NCI-H1092 treated with DMSO at 0.1 percent for 48 hours (cell line): ENCODE measurements around the gene KRTAP12-4.
A peak's percentile ranks its signal among the peaks of the same experiment; 100 is the strongest.
"Not testable (repeated sequence)": the region's sequence is repeated elsewhere in the genome, so short reads cannot be mapped to it uniquely, and the experiment has no call there.

ENCODE experiments used
- DNase-seq: peaks from one replicate; lab custom pipeline; 2025; lab: John Stamatoyannopoulos, UW

KRTAP12-4 gene

GRCh38 chr21:44630440-44630839 lies 24.0 kb downstream of the KRTAP12-4 start:
- DNase-seq, result no peak

DNA sequence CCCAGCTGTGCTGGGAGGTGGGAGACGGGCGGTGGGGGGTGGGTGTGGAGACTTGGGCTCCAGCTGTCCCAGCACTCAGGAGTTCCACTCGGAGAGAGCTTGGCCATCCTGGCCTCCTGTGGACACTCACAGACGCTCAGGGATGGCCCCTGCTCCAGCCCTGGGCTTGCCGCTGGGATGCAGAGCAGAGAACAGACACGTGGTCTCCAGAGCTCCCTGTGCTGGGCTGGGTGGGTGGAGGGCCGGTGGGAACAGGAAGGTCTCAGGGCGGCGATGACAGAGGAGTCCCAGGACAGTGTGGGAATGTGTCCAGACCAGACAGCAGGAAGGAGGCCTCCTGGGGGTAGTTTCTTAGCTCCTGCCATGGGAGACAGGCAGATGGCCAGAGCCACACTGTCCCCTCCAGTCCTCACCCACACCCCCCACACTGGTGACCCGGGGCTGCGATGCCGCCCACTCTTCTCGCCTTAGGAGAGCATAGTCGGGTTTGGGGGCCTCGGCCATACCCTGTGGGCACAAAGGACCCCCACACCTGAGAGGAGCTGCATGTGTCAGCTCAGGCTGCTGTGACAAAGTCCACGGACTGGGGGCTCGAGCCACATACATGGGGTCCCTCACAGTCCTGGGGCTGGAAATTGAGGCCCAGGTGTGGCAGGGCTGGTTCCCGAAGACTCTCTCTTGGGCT lies 25.6 kb downstream of the KRTAP12-4 start:
- DNase-seq, result no peak

GRCh38 chr21:44627831-44628233 lies 26.6 kb downstream of the KRTAP12-4 start:
- DNase-seq, result not testable (repeated sequence)

DNA sequence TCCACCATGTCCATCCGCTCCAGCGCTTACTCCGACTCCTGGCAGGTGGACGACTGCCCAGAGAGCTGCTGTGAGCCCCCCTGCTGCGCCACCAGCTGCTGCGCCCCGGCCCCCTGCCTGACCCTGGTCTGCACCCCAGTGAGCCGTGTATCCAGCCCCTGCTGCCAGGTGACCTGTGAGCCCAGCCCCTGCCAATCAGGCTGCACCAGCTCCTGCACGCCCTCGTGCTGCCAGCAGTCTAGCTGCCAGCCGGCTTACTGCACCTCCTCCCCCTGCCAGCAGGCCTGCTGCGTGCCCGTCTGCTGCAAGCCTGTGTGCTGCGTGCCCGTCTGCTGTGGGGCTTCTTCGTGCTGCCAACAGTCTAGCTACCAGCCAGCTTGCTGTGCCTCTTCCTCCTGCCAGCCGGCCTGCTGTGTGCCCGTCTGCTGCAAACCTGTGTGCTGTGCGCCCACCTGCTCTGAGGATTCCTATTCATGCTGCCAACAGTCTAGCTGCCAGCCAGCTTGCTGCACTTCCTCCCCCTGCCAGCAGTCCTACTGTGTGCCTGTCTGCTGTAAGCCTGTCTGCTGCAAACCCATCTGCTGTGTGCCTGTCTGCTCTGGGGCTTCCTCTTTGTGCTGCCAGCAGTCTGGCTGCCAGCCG lies 27.2 kb downstream of the KRTAP12-4 start:
- not testable (repeated sequence) for DNase-seq

DNA sequence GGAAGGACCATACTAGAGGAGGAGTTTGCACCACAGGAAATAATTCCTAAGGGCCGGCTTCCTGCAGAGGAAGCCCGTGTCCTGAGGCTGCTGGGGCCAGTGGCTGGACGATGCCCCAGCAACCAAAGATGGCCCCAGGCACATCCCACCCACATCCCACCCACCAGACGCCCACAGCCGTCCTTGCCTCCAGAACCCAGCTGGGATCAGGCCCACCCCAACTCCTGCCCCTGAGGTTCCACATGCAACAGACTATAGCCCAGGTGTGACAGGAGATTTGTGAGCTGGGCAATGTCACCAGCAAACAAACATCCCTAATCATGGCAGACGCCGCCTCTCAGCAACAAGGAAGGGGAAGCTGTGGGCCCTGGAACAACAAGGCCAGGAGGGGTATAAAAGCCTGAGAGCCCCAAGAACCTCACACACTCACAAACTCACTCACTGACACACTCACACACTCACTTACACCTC lies 27.8 kb downstream of the KRTAP12-4 start, which contains the start of gene KRTAP10-9:
Gene KRTAP10-9 (plus strand): TSS at position 421 of the 471 bp plus-strand sequence. CDS start 79 bp downstream, outside the sequence.
- DNase-seq, result no peak

DNA sequence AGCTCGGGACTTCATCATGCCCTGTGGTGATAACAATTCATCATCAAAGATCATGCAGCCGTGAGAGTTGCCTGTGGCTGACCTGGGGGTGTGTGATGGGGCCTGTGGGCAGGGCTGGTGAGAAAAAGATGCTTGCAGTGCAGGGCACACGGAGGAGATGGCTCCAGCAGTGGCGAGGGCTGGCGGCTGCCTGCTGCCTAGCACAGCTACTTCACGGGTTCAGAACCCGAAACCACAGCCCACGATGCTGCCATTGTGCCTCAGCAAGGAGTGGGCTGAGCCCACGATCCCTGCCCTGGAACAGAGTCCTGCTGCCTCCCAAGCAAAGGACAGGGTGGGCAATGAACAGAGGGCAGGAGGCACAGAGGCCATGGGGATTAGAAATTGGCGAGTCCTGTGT lies 28.2 kb downstream of the KRTAP12-4 start:
- DNase-seq, result no peak

- no peak for DNase-seq
These were observed 28.7 kb downstream of the KRTAP12-4 start for GRCh38 chr21:44625756-44626155.

GRCh38 chr21:44623575-44623974 lies 30.9 kb downstream of the KRTAP12-4 start:
- DNase-seq, result no peak

GRCh38 chr21:44619886-44620285 lies 34.6 kb downstream of the KRTAP12-4 start:
- no peak for DNase-seq

GRCh38 chr21:44618909-44619308 lies 35.5 kb downstream of the KRTAP12-4 start:
- no peak for DNase-seq

DNA sequence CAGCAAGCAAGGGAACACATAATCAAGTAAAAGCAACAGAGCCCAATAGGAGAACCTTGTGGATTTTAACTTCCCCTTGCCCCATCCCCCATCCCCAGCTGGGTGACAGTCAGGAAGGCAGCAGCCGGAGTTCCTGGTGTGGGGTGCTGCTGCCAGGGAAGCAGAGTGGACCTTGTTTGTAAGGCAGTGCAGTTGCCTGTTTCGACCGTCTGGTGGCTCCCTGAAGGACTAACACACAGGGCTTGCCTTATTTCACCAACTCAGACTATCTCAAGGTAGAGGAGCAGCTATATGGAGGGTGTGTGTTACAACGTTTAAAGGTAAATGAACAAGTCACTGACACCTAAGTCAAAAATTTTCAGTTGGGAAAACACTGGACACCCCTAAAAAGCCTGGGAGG lies 36.0 kb downstream of the KRTAP12-4 start:
- no peak for DNase-seq

DNA sequence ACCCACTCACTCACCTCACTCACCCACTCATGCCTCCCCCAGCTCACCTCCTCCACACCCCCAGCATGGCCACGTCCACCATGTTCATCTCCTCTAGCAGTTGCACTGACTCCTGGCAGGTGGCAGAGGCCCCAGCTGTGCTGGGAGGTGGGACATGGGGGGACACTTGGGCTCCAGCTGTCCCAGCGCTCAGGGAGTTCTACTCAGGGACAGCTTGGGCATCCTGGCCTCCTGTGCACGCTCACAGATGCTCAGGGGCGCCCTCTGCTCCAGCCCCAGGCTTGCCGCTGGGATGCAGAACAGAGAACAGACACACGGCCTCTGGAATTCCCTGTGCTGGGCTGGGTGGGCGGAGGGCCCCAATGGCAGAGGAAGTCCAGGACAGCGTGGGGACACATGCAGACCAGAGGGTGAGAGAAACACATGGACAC lies 37.4 kb downstream of the KRTAP12-4 start:
- no peak for DNase-seq

DNA sequence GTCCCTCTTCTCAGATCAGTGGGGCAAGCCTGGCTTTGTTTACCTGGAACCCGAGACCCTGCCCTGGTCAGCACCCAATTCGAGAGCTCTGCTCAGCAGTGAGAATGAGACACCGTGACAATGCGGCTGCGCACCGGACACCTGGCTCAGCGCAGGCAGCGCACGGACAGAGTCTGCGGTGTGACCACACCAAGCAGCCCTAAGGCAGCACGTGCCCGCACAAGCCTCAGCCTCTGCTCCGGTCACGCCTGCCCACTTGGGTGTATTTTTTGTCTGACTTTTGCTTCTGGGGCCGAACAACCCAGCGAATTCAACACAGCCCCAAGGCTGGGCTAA lies 37.9 kb downstream of the KRTAP12-4 start:
- no peak for DNase-seq

DNA sequence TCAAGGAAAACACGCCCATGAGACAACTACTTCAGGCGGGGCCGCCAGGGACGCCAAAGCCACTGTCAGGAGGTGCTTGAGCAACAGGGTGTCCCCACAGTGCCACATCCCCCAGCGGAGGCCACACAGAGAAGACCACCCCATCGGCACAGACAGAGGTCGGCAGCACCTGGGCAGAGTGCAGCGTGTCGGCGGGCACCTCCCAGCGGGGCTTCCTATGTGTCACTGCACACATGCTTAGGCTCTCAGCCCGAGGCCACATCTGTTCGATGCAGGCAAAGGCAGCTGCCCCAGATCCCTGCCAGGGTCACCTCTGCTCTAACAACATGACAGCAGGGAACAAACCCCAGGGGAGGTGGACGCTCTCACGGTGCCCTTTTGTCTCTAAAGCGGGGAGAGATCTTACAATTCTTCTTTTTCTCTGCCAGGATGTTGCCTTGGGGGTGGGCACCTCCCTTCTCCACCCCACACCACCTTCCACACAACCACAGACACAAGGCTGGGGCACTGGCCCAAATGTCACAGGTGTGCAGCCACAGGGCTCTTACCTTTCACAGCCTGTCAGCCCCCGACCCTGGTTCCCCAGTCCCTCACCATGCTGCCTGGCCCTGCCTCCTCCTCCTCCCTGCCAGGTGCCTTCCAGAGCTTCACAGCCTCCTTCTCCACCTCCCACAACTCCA lies 38.4 kb downstream of the KRTAP12-4 start:
- peak; percentile 27 for DNase-seq

DNA sequence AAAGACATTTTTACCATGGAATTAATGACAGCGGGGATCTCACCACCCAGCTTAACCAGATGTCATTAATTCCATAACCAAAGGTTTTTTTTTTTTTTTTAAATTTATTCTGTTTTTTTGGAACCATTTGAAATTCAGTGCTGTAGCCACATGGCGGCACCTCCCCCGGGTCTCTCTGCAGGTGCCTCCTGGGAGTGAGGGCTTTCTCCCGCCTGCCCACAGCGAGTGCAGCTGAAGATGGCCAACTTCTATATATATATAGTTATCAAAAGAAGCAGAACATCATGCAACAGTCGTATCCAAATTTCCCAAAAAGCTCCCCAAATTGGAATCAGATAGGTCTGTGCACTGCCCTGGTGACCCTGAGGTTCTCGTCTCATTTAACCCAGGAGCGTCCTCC lies 39.0 kb downstream of the KRTAP12-4 start:
- DNase-seq, result no peak

- no peak for DNase-seq
These were observed 39.5 kb downstream of the KRTAP12-4 start for GRCh38 chr21:44614961-44615391.

DNA sequence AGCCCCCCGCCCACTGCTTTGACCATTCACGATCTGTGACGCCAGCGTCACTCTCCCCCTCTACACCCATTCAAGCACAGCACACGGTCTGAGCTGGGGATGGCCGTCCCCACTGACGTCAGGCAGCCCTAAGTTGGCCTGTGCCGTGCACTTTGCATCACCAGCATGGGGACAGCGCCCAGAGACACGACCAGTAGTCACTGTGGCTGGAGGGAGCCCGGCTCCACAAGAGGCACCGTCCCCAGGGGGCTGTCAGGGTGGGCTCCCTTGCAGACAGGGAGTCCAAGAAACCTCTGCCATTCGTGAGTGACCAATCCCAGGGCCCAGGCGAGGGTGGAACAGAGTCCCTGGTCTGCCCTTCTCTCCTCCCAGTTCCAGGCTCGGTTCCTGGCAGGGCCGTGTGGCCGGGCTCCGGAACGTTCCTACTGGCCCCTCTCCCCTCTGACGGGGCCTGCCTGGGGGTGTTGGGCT lies 40.3 kb downstream of the KRTAP12-4 start:
- no peak for DNase-seq

GRCh38 chr21:44613386-44614155 lies 40.9 kb downstream of the KRTAP12-4 start:
- DNase-seq, result no peak

DNA sequence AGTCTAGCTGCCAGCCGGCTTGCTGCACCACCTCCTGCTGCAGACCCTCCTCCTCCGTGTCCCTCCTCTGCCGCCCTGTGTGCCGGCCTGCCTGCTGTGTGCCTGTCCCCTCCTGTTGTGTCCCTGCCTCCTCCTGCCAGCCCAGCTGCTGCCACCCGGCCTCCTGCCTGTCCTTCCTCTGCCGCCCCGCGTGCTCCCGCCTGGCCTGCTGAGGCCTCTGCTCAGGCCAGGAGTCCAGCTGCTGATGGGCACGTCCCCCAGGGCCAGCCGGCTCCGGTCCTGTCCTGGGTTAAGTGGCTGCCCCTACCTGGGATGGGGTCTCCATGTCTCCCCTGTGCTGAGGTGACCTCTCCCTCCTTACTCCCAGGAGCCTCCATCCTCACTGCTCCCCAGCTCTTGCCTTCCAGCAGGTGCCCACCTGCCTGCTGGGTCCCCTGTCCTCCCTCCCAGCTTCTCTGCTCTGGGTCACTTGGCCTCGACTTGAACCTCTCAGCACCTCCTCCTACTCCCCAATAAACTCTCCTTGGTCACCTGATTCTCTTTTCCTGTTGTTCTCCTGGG lies 41.7 kb downstream of the KRTAP12-4 start:
- DNase-seq, result no peak

- DNase-seq, result no peak
These were observed 42.4 kb downstream of the KRTAP12-4 start, which contains the start of gene KRTAP10-8 for GRCh38 chr21:44612029-44612486. TSS of gene KRTAP10-8 (plus strand) at chr21:44612079. CDS start at chr21:44612101, 22 bp downstream.

DNA sequence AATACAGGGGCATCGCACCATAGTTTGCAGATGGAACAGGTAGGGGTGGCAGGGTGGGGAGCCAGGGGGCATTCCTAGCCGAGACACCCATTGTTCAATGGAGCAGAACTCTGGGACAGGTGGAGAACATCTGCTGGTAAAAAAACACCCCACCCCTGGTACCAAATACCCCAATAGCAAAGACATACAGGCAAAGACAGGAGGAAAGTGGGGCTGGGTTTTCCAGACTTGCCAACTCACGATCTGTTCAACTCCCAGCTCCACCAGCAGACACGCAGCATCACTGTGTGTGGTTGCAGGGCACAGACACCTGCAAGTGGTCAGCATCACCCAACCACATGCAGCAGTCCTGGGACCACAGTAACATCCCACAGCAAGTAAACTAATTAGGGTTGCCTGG lies 42.9 kb downstream of the KRTAP12-4 start:
- DNase-seq, result no peak
